Hepatocyte (in vitro differentiated cells): ENCODE measurements around the gene TRNP1.

Experiments used
- CTCF ChIP-seq: fragments of 200-600 bp; sonication (generic); IDR thresholded peaks from 2 replicates; pipeline ENCODE4 v1.5.1; 2016; ENCODE audit warnings: antibody characterized with exemption, mild to moderate bottlenecking; ENCODE audit not compliant: poor library complexity
- EZH2 ChIP-seq: fragments of 200-600 bp; sonication (generic); IDR thresholded peaks from 2 replicates; pipeline ENCODE4 v1.6.1; 2016; ENCODE audit warnings: antibody characterized with exemption, mild to moderate bottlenecking, borderline replicate concordance
- EZH2phosphoT487 ChIP-seq: fragments of 200-600 bp; sonication (generic); IDR thresholded peaks from one replicate; pipeline ENCODE4 v1.6.1; 2018; ENCODE audit warnings: antibody characterized with exemption, mild to moderate bottlenecking, low read depth, moderate library complexity; ENCODE audit not compliant: unreplicated experiment, severe bottlenecking

- TF ChIP-seq CTCF: no peak
- TF ChIP-seq EZH2phosphoT487: no peak
- no peak for TF ChIP-seq EZH2
Observed at GRCh38 chr1:26965213-26965612, 28.3 kb upstream of the TRNP1 start.
